HEK293T (cell line): ENCODE results near the gene TTC5.

Source experiments
- CTCF ChIA-PET: fragments of 350-600 bp; formaldehyde crosslinking; extraction: SDS; loops from one replicate; lab custom pipeline; 2021; ENCODE audit warnings: antibody characterized with exemption, inconsistent platforms; lab: Yijun Ruan, JAX
- POLR2A ChIA-PET: fragments of 350-600 bp; formaldehyde crosslinking; extraction: SDS; loops from one replicate; lab custom pipeline; 2020; ENCODE audit warnings: antibody characterized with exemption, inconsistent platforms; lab: Yijun Ruan, JAX
- DNase-seq: peaks from one replicate; pipeline ENCODE4 v3.0.0; 2012; ENCODE audit warnings: mixed read lengths; ENCODE audit errors: extremely low spot score
- ARNT ChIP-seq: fragments of 450-650 bp; IDR thresholded peaks from 2 replicates; pipeline ENCODE4 v1.6.1; 2017; ENCODE audit warnings: mild to moderate bottlenecking
- BHLHE40 ChIP-seq: fragments of 450-650 bp; IDR thresholded peaks from 2 replicates; pipeline ENCODE4 v1.6.1; 2016; ENCODE audit warnings: mild to moderate bottlenecking, moderate library complexity, borderline replicate concordance
- CTBP1 ChIP-seq: fragments of 450-650 bp; IDR thresholded peaks from 2 replicates; pipeline ENCODE4 v1.6.1; 2016; ENCODE audit warnings: borderline replicate concordance
- ELF4 ChIP-seq: fragments of 450-650 bp; IDR thresholded peaks from 2 replicates; pipeline ENCODE4 v1.6.1; 2017; ENCODE audit warnings: antibody characterized with exemption
- FOXA1 ChIP-seq: fragments of 450-650 bp; IDR thresholded peaks from 2 replicates; pipeline ENCODE4 v1.6.1; 2016; ENCODE audit warnings: mild to moderate bottlenecking
- FOXK2 ChIP-seq: fragments of 450-650 bp; IDR thresholded peaks from 2 replicates; pipeline ENCODE4 v1.6.1; 2016; ENCODE audit warnings: mild to moderate bottlenecking
- FOXM1 ChIP-seq: fragments of 450-650 bp; IDR thresholded peaks from 2 replicates; pipeline ENCODE4 v1.6.1; 2017; ENCODE audit warnings: mild to moderate bottlenecking, borderline replicate concordance
- HDGF ChIP-seq: fragments of 450-650 bp; IDR thresholded peaks from 2 replicates; pipeline ENCODE4 v1.6.1; 2017; ENCODE audit warnings: antibody characterized with exemption, borderline replicate concordance
- L3MBTL2 ChIP-seq: fragments of 450-650 bp; conservative IDR thresholded peaks from 2 replicates; pipeline ENCODE4 v1.6.1; 2016; ENCODE audit warnings: mild to moderate bottlenecking
- LEF1 ChIP-seq: fragments of 450-650 bp; IDR thresholded peaks from 2 replicates; pipeline ENCODE4 v1.6.1; 2017; ENCODE audit warnings: mild to moderate bottlenecking, borderline replicate concordance
- NFRKB ChIP-seq: fragments of 450-650 bp; IDR thresholded peaks from 2 replicates; pipeline ENCODE4 v1.6.1; 2016; ENCODE audit warnings: mild to moderate bottlenecking, moderate library complexity
- SP1 ChIP-seq: fragments of 450-650 bp; IDR thresholded peaks from 2 replicates; pipeline ENCODE4 v1.6.1; 2017
- SUZ12 ChIP-seq: fragments of 450-650 bp; IDR thresholded peaks from 2 replicates; pipeline ENCODE4 v1.6.1; 2016; ENCODE audit warnings: mild to moderate bottlenecking
- TARDBP ChIP-seq: fragments of 450-650 bp; IDR thresholded peaks from 2 replicates; pipeline ENCODE4 v1.6.1; 2016
- ZNF384 ChIP-seq: fragments of 450-650 bp; IDR thresholded peaks from 2 replicates; pipeline ENCODE4 v1.6.1; 2016
- TF ChIP-seq, protein P1 (sequence below): fragments of 450-650 bp; IDR thresholded peaks from 2 replicates; pipeline ENCODE4 v1.6.1; 2016

Gene TTC5

DNA sequence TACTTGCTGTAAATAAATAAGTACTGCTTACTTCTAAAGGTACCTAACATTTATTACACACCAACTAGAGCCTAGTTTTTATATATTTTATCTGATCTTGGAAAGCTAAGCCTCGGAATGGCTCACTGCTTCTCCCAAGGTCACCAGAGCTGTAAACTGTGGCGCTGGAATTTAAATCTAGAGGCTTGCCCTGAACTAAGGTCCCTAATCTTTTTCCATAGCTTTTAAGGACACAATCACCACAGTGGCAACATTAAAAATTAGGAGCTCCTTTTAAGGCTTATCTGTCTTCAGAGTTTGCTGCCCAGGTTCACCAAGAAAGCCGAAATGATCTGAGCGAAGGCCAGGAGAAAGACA is 26.7 kb upstream of the TTC5 start:
- ChIA-PET POLR2A (interaction anchor here (0.6 to 9.7 kb wide), 8 partner anchors 10 to 351 kb away, joined by 3 to 162 read pairs (median 4); partner anchors contain the start of genes APEX1, OSGEP, PARP2 and PIP4P1), CTCF (interaction anchor here (1.0 to 1.9 kb wide), 2 partner anchors 9 to 83 kb away, joined by 3 to 4 read pairs; no protein-coding TSS in a partner anchor)
- TF ChIP-seq FOXK2 (no peak), SP1 (no peak), CTBP1 (no peak), LEF1 (no peak), HDGF (no peak), FOXA1 (no peak), ZNF384 (no peak), ARNT (no peak)
- TF ChIP-seq, protein P1, sequence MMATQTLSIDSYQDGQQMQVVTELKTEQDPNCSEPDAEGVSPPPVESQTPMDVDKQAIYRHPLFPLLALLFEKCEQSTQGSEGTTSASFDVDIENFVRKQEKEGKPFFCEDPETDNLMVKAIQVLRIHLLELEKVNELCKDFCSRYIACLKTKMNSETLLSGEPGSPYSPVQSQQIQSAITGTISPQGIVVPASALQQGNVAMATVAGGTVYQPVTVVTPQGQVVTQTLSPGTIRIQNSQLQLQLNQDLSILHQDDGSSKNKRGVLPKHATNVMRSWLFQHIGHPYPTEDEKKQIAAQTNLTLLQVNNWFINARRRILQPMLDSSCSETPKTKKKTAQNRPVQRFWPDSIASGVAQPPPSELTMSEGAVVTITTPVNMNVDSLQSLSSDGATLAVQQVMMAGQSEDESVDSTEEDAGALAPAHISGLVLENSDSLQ: no peak
- DNase-seq: no peak

DNA sequence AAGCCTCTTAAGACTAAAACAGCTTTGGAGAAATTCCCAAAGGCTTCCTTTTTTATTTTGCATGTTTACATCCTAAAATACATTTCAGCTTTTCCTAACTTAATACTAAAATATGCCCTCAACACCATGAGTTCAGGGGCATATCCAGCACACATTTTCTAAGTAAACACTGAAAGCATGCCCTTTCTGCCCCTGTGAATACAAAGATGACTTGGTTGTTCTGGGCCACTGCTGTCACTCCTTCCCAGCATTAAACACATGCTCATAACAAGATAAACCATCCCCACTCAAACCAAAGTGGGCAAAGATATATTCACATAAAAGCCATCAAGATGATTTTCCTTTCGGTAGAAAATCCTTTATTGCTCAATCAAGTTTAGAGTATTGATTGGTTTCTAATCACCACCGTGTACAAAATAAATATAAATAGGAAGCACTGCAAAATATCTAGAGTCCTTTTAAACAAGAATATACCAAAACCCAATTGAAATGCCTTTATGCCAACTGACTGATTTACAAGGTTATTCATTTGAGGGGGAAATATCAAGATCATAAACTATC is 25.4 kb upstream of the TTC5 start:
- TF ChIP-seq HDGF: no peak
- TF ChIP-seq FOXM1: no peak
- TF ChIP-seq SUZ12: no peak
- TF ChIP-seq CTBP1: no peak
- TF ChIP-seq ARNT: no peak
- TF ChIP-seq FOXK2: no peak
- no peak for DNase-seq
- ChIA-PET POLR2A (interaction anchor here (2.1 to 9.7 kb wide), 2 partner anchors 11 to 139 kb away, joined by 10 to 162 read pairs; partner anchors contain the start of genes PARP2 and PNP), CTCF (interaction anchor here (0.7 kb wide), 1 partner anchor 81 kb away, joined by 3 read pairs; no protein-coding TSS in a partner anchor)

DNA sequence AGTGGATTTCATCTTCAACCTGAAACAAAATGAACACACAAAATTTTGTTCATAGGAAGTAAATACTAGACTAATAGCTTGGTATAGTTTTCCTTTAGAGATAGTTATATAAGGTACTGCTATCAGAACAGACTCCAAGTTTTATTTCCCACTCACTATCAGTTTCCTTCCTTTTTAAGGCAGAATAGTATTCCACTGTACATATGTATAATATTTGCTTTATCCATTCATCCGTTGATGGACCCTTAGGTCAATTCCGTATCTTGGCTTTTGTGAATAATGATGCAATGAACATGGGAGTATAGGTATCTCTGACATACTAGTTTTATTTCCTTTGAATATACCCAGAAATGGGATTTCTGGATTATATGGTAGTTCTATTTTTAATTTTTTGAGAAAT is 23.6 kb upstream of the TTC5 start:
- POLR2A ChIA-PET: interaction anchor here (0.6 to 9.7 kb wide), 2 partner anchors 9 to 13 kb away, joined by 3 to 162 read pairs; partner anchors contain the start of gene PARP2
- TF ChIP-seq FOXK2 (no peak), ZNF384 (no peak), NFRKB (no peak), L3MBTL2 (no peak), BHLHE40 (no peak), TARDBP (no peak)
- no peak for DNase-seq
- CTCF ChIA-PET: interaction anchor here (1.0 to 1.6 kb wide), 2 partner anchors 14 to 87 kb away, joined by 3 to 6 read pairs; partner anchors contain the start of gene PARP2

DNA sequence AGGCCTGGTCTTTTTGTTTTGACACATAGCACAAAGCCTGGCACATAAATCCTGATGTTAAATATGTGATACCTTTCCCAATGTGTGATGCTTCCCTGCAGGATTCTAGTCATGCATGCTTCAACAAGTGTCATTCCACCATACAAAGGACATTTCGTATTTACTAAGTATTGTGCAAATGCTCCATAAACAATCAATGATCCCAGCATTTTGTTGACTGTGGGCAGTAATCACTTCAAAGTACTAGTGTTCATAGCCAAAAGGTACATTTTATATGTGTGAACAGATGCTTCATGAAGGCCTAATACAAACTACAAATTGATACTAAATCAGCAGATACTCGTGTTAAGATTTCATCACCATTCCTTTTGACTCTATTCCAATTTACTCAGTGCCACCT is 23.0 kb upstream of the TTC5 start:
- TF ChIP-seq L3MBTL2 (no peak), FOXK2 (no peak), HDGF (no peak), SP1 (no peak), CTBP1 (no peak), FOXM1 (no peak), LEF1 (no peak), ARNT (no peak), NFRKB (no peak)
- ChIA-PET CTCF (interaction anchor here (1.0 to 1.7 kb wide), 4 partner anchors 10 to 87 kb away, joined by 3 to 6 read pairs (median 6); partner anchors contain the start of gene PARP2), POLR2A (interaction anchor here (0.6 to 9.7 kb wide), 6 partner anchors 9 to 133 kb away, joined by 3 to 162 read pairs (median 3); partner anchors contain the start of genes APEX1, OSGEP, PARP2 and PIP4P1)
- DNase-seq: no peak

DNA sequence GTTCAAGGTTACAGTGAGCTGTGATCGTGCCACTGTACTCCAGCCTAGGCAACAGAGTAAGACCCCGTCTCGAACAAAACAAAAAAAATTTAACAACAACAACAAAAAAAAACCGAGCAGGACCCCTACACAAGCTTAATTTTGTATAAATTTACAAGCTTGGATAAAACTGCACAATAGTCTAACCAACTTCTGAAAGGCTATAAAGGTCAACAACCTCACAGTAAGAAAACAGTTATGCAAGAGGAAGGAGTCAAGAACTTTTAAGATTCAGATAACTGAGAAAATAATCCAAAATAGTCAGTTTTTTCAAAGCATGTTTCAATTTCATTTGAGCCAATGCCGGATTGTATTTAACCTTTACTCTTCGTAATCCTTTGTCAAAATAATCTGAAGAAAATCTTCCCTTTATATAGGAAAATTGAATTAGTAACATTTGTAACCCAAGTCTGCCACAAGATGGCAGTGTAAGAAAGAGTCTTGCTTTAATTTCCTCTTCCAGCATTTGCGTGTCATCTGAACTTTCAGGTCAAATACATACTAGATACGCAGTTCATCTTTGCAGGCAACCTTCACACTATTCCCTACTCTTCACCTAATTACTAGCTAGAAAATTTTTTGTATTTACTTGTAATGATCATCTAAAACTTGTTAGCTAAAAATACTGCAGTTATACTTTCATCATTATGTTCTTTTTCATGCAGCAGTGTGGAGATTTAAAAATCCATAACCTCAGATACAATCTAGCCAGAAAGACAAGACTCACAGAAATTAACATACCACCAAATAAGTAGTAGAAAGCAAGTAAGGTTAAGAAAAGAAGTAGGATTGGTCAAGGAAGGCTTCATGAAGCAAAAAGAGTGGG is 21.5 kb upstream of the TTC5 start:
- TF ChIP-seq FOXA1 (no peak), CTBP1 (no peak), ARNT (no peak), ZNF384 (no peak), SUZ12 (no peak), L3MBTL2 (no peak), ELF4 (no peak), FOXM1 (no peak), LEF1 (no peak), HDGF (no peak), FOXK2 (no peak), SP1 (no peak), BHLHE40 (no peak), TARDBP (no peak), NFRKB (no peak)
- TF ChIP-seq, protein P1: no peak
- ChIA-PET POLR2A (interaction anchor here (1.0 to 9.7 kb wide), 5 partner anchors 15 to 354 kb away, joined by 3 to 162 read pairs (median 4); partner anchors contain the start of genes APEX1, OSGEP and PARP2), CTCF (interaction anchor here (0.6 to 2.0 kb wide), 9 partner anchors 10 to 282 kb away, joined by 3 to 8 read pairs (median 4); partner anchors contain the start of gene PARP2)

DNA sequence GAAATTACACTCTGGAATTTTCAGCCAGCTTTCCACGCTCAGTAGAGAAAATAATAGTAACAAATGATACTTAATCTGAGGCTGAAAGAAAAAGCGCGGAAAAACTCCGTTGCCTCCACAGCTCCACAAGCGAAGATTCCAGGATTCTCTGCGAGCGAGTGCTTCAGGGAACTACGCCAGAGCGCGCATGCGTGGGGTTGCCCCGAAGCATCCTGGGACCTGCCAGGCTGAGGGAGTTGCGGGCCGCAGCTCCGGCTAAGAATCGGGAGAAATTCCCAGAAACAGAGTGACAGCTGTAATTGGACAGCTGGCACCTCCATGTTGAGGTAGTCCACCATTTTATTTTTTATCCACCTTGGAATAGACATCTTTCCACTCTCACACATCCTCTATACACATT is 12.0 kb upstream of the TTC5 start:
- no peak for TF ChIP-seq ARNT
- no peak for TF ChIP-seq L3MBTL2
- no peak for TF ChIP-seq LEF1
- TF ChIP-seq HDGF: no peak
- TF ChIP-seq FOXK2: no peak
- TF ChIP-seq TARDBP: no peak
- TF ChIP-seq BHLHE40: no peak
- TF ChIP-seq NFRKB: no peak
- TF ChIP-seq, protein P1: no peak
- TF ChIP-seq FOXA1: no peak
- no peak for TF ChIP-seq FOXM1
- TF ChIP-seq SP1: no peak
- TF ChIP-seq SUZ12: no peak
- TF ChIP-seq ELF4: no peak
- POLR2A ChIA-PET: interaction anchor here (1.3 kb wide), 1 partner anchor 25 kb away, joined by 5 read pairs; the partner anchor contains the start of gene PARP2
- no peak for DNase-seq
- CTCF ChIA-PET: interaction anchor here (1.1 kb wide), 1 partner anchor 10 kb away, joined by 4 read pairs; no protein-coding TSS in a partner anchor

More for the DNA sequence above, 21.5 kb upstream of the TTC5 start:
- DNase-seq: peak; percentile 35
